OCI-LY1 (cell line): ENCODE data around the gene ANAPC5.

Experiments
- H2AFZ ChIP-seq: fragments of 200-600 bp; sonication (generic), shearing (Covaris generic); 2 replicates; pipeline ENCODE4 v1.6.0; 2014; ENCODE audit warnings: antibody characterized with exemption, mild to moderate bottlenecking, low read length
- H3F3A ChIP-seq: fragments of 200-600 bp; sonication (generic), shearing (Covaris generic); 2 replicates; pipeline ENCODE4 v1.6.0; 2014; ENCODE audit warnings: mild to moderate bottlenecking, antibody characterized with exemption, low read length, moderate library complexity; ENCODE audit not compliant: insufficient read depth
- H3K27ac ChIP-seq: fragments of 200-600 bp; sonication (generic); 2 replicates; pipeline ENCODE4 v1.5.1; 2014; ENCODE audit warnings: low read length, mixed run types, mild to moderate bottlenecking, low read depth; ENCODE audit not compliant: poor library complexity, severe bottlenecking
- H3K27me3 ChIP-seq: fragments of 200-600 bp; sonication (generic); 2 replicates; pipeline ENCODE4 v1.6.0; 2014; ENCODE audit warnings: antibody characterized with exemption, mild to moderate bottlenecking, low read length, moderate library complexity; ENCODE audit not compliant: insufficient read depth
- H3K36me3 ChIP-seq: fragments of 200-600 bp; sonication (generic); 2 replicates; pipeline ENCODE4 v1.6.1; 2014; ENCODE audit warnings: mild to moderate bottlenecking, antibody characterized with exemption, low read length, moderate library complexity, mixed read lengths; ENCODE audit not compliant: insufficient read depth
- H3K4me1 ChIP-seq: fragments of 200-600 bp; sonication (generic); 2 replicates; pipeline ENCODE4 v1.5.1; 2014; ENCODE audit warnings: mild to moderate bottlenecking, low read length, moderate library complexity; ENCODE audit not compliant: insufficient read depth, severe bottlenecking
- H3K4me2 ChIP-seq: fragments of 200-600 bp; sonication (generic), shearing (Covaris generic); 2 replicates; pipeline ENCODE4 v1.6.1; 2014; ENCODE audit warnings: low read length
- H3K4me3 ChIP-seq: fragments of 200-600 bp; sonication (generic); 2 replicates; pipeline ENCODE4 v1.5.1; 2014; ENCODE audit warnings: low read length, low read depth, mild to moderate bottlenecking, mixed read lengths; ENCODE audit not compliant: poor library complexity, severe bottlenecking
- H3K79me2 ChIP-seq: fragments of 200-600 bp; shearing (Covaris generic); 2 replicates; pipeline ENCODE4 v1.6.1; 2016; ENCODE audit warnings: mixed run types, low read length, mixed read lengths; ENCODE audit not compliant: insufficient read depth
- H3K9ac ChIP-seq: fragments of 200-600 bp; sonication (generic), shearing (Covaris generic); 2 replicates; pipeline ENCODE4 v1.6.1; 2014; ENCODE audit warnings: mild to moderate bottlenecking, low read length, mixed read lengths
- H3K9me2 ChIP-seq: fragments of 200-600 bp; sonication (generic), shearing (Covaris generic); 2 replicates; pipeline ENCODE4 v1.6.1; 2014; ENCODE audit warnings: low read depth, mild to moderate bottlenecking, low read length, mixed read lengths
- H3K9me3 ChIP-seq: fragments of 200-600 bp; shearing (Covaris generic); 2 replicates; pipeline ENCODE4 v1.6.1; 2014; ENCODE audit warnings: low read length, mixed read lengths
- H4K20me1 ChIP-seq: fragments of 200-600 bp; sonication (generic), shearing (Covaris generic); 2 replicates; pipeline ENCODE4 v1.6.0; 2016; ENCODE audit warnings: mild to moderate bottlenecking, low read length; ENCODE audit not compliant: insufficient read depth
- EZH2 ChIP-seq: fragments of 200-600 bp; sonication (generic), shearing (Covaris generic); IDR thresholded peaks from 2 replicates; pipeline ENCODE4 v1.8.0; 2017; ENCODE audit warnings: borderline replicate concordance, mixed run types, mild to moderate bottlenecking, antibody characterized with exemption, low read length, moderate library complexity, mixed read lengths
- TF ChIP-seq, protein P1 (sequence below): fragments of 200-600 bp; sonication (generic), shearing (Covaris generic); IDR thresholded peaks from 2 replicates; pipeline ENCODE4 v1.5.1; 2017; ENCODE audit warnings: mild to moderate bottlenecking, antibody characterized with exemption, low read length, moderate library complexity, mixed read lengths

ANAPC5 gene

GRCh38 chr12:121294151-121294889, 57.9 kb downstream of the ANAPC5 start:
- H3K27ac ChIP-seq: no peak overlapping the region
- H3K4me1 ChIP-seq: peaks cover 25% of the 10 kb centered on the region
- H3K9me3 ChIP-seq: no peaks in the 10 kb centered on the region
- peak overlapping the region; percentile 92; the same call in 1 of the 2 replicates for H3K4me2 ChIP-seq
- H3K36me3 ChIP-seq: peaks cover 14% of the 10 kb centered on the region; the same call in 1 of the 2 replicates
- H3K4me3 ChIP-seq: no peak overlapping the region
- peaks cover 16% of the 10 kb centered on the region for H3K79me2 ChIP-seq
- TF ChIP-seq, protein P1, sequence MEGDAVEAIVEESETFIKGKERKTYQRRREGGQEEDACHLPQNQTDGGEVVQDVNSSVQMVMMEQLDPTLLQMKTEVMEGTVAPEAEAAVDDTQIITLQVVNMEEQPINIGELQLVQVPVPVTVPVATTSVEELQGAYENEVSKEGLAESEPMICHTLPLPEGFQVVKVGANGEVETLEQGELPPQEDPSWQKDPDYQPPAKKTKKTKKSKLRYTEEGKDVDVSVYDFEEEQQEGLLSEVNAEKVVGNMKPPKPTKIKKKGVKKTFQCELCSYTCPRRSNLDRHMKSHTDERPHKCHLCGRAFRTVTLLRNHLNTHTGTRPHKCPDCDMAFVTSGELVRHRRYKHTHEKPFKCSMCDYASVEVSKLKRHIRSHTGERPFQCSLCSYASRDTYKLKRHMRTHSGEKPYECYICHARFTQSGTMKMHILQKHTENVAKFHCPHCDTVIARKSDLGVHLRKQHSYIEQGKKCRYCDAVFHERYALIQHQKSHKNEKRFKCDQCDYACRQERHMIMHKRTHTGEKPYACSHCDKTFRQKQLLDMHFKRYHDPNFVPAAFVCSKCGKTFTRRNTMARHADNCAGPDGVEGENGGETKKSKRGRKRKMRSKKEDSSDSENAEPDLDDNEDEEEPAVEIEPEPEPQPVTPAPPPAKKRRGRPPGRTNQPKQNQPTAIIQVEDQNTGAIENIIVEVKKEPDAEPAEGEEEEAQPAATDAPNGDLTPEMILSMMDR: no peak
- TF ChIP-seq EZH2: no peak
- H3K9ac ChIP-seq: no peak overlapping the region
- H3F3A ChIP-seq: no peaks in the 10 kb centered on the region
- H3K27me3 ChIP-seq: no peaks in the 10 kb centered on the region
- no peaks in the 10 kb centered on the region for H4K20me1 ChIP-seq
- no peaks in the 10 kb centered on the region for H3K9me2 ChIP-seq
- H2AFZ ChIP-seq: no peak overlapping the region

DNA sequence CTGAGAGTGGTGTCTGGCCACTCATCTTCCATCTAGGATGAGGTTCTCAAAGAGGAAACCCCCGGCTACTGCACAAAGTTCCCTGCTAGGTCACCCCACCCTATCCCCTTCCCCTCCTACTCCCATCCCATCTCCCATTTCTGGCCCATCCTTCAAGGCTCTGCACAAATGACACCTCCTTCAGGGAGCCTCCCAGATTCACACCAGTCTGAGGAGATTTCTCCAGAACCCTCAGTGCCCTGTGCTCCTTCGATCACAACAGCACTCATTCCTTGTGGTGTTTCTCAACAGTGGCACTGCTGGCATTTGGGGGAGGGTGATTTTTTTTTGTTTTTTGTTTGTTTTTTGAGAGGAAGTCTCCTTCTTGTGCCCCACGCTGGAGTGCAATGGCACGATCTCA, 58.6 kb downstream of the ANAPC5 start:
- no peaks in the 10 kb centered on the region for H3K27me3 ChIP-seq
- no peak overlapping the region for H2AFZ ChIP-seq
- TF ChIP-seq EZH2: no peak
- TF ChIP-seq, protein P1: no peak
- H3F3A ChIP-seq: no peaks in the 10 kb centered on the region
- H3K36me3 ChIP-seq: peaks cover 14% of the 10 kb centered on the region; the same call in 1 of the 2 replicates
- H3K4me1 ChIP-seq: peaks cover 32% of the 10 kb centered on the region
- H3K9me3 ChIP-seq: no peaks in the 10 kb centered on the region
- H4K20me1 ChIP-seq: no peaks in the 10 kb centered on the region
- H3K79me2 ChIP-seq: peaks cover 16% of the 10 kb centered on the region
- no peak overlapping the region for H3K4me3 ChIP-seq
- no peaks in the 10 kb centered on the region for H3K9me2 ChIP-seq
- no peak overlapping the region for H3K4me2 ChIP-seq
- no peak overlapping the region for H3K9ac ChIP-seq
- H3K27ac ChIP-seq: no peak overlapping the region

GRCh38 chr12:121290410-121290809, 61.8 kb downstream of the ANAPC5 start:
- H3K4me2 ChIP-seq: no peak overlapping the region
- H3K9me3 ChIP-seq: no peaks in the 10 kb centered on the region
- no peaks in the 10 kb centered on the region for H3K9me2 ChIP-seq
- peaks cover 10% of the 10 kb centered on the region for H3K79me2 ChIP-seq
- H4K20me1 ChIP-seq: no peaks in the 10 kb centered on the region
- H3F3A ChIP-seq: no peaks in the 10 kb centered on the region
- TF ChIP-seq, protein P1: no peak
- no peak for TF ChIP-seq EZH2
- H3K36me3 ChIP-seq: peaks cover 14% of the 10 kb centered on the region; the same call in 1 of the 2 replicates
- no peak overlapping the region for H2AFZ ChIP-seq
- no peaks in the 10 kb centered on the region for H3K27me3 ChIP-seq
- H3K4me3 ChIP-seq: no peak overlapping the region
- peaks cover 28% of the 10 kb centered on the region for H3K4me1 ChIP-seq
- H3K9ac ChIP-seq: no peak overlapping the region
- H3K27ac ChIP-seq: no peak overlapping the region
